ENCODE results near the gene KIAA1671.

Gene KIAA1671

GRCh38 chr22:25028841-25029141 lies 76.3 kb downstream of the KIAA1671 start:
- DNase-seq (ENCODE audit: low spot score) = no peak
- CTCF ChIA-PET = interaction anchor here (0.6 kb wide), 1 partner anchor 41 kb away, joined by 4 read pairs; no protein-coding TSS in a partner anchor
- TF ChIP-seq, protein P1, sequence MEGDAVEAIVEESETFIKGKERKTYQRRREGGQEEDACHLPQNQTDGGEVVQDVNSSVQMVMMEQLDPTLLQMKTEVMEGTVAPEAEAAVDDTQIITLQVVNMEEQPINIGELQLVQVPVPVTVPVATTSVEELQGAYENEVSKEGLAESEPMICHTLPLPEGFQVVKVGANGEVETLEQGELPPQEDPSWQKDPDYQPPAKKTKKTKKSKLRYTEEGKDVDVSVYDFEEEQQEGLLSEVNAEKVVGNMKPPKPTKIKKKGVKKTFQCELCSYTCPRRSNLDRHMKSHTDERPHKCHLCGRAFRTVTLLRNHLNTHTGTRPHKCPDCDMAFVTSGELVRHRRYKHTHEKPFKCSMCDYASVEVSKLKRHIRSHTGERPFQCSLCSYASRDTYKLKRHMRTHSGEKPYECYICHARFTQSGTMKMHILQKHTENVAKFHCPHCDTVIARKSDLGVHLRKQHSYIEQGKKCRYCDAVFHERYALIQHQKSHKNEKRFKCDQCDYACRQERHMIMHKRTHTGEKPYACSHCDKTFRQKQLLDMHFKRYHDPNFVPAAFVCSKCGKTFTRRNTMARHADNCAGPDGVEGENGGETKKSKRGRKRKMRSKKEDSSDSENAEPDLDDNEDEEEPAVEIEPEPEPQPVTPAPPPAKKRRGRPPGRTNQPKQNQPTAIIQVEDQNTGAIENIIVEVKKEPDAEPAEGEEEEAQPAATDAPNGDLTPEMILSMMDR (conservative IDR thresholded peaks at IDR 0.05; ENCODE audit: low read depth) = no peak
- peak overlapping the region; percentile 90 for H3K27ac ChIP-seq
- POLR2A ChIA-PET (ENCODE audit: low non-redundant PET) = no interaction called here

DNA sequence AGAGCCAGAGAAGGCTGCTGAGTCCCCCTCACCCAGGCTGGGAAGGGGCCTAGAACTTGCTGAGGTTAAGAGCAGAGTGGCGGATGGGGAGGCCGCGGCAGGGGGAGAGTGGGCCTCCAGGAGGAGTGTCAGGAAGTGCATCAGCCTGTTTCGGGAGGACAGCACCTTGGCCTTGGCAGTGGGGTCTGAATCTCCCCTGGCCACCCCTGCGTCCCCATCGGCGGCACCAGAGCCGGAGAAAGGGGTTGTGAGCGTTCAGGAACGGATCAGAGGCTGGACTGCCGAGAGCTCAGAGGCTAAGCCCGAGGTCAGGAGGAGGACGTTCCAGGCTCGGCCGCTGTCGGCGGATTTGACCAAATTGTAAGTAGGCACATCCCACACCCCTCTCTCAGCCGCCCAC lies 76.7 kb downstream of the KIAA1671 start:
- TF ChIP-seq, protein P1 (conservative IDR thresholded peaks at IDR 0.05; ENCODE audit: low read depth) = no peak
- peak overlapping the region; percentile 90 for H3K27ac ChIP-seq
- DNase-seq (ENCODE audit: low spot score) = no peak
- ChIA-PET CTCF (interaction anchor here (0.6 kb wide), 1 partner anchor 41 kb away, joined by 4 read pairs; no protein-coding TSS in a partner anchor), POLR2A (ENCODE audit: low non-redundant PET) (interaction anchor here (0.6 kb wide), 1 partner anchor 693 kb away, joined by 3 read pairs; no protein-coding TSS in a partner anchor)

DNA sequence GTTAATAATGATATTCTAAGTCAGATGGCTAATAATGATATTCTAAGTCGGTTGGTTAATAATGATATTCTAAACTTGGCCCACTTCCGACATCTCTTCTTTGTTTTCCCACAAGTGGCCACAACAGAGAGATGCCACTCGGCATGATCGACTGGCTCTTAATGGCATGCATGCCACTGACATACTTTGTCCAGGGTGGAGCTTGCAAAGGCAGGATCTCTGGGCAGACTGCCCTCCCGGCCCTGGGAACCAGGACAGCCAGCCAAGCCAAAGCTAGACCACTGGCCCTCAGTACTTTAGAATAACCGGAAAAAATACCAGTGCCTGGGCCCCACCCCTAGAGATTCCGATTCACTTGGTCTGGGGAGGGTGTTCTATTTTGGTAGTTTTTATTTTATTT lies 78.1 kb downstream of the KIAA1671 start:
- CTCF ChIA-PET = no interaction called here
- TF ChIP-seq, protein P1 (conservative IDR thresholded peaks at IDR 0.05; ENCODE audit: low read depth) = no peak
- POLR2A ChIA-PET (ENCODE audit: low non-redundant PET) = no interaction called here
- DNase-seq (ENCODE audit: low spot score) = no peak
- peak overlapping the region; percentile 56 for H3K27ac ChIP-seq

DNA sequence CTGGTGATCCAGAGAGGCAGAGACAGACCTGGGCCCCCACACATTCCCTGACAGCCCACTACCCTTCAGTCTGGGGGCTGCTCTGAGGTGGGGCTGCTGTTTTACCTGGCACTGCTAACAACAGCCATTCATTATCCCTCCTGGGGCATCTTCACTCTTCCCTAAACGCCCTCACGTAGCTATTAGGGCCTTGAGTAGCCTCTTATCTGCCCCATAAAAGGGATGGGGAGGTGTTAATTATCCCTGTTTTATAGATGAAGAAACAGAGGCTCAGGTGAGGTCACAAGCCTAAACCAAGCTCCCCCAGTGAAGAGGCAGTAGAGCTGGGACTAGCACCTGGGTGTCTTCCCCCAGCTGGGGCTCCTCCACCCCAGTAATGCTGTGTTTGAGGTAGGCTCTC lies 79.5 kb downstream of the KIAA1671 start:
- TF ChIP-seq, protein P1 (conservative IDR thresholded peaks at IDR 0.05; ENCODE audit: low read depth) = no peak
- ChIA-PET POLR2A (ENCODE audit: low non-redundant PET) (interaction anchor here (0.6 kb wide), 1 partner anchor 477 kb away, joined by 4 read pairs; no protein-coding TSS in a partner anchor), CTCF (interaction anchor here (0.6 kb wide), 2 partner anchors 10 to 91 kb away, joined by 4 to 7 read pairs; no protein-coding TSS in a partner anchor)
- peak overlapping the region; percentile 56 for H3K27ac ChIP-seq
- no peak for DNase-seq (ENCODE audit: low spot score)

- ChIA-PET CTCF (interaction anchor here (0.9 kb wide), 1 partner anchor 13 kb away, joined by 4 read pairs; no protein-coding TSS in a partner anchor), POLR2A (ENCODE audit: low non-redundant PET) (no interaction called here)
- H3K27ac ChIP-seq = peak overlapping the region; percentile 26; the same call in 1 of the 2 replicates
- TF ChIP-seq, protein P1 (conservative IDR thresholded peaks at IDR 0.05; ENCODE audit: low read depth) = no peak
- no peak for DNase-seq (ENCODE audit: low spot score)
Measured at GRCh38 chr22:25035715-25036114, 83.2 kb downstream of the KIAA1671 start.

- H3K27ac ChIP-seq = no peak overlapping the region
- POLR2A ChIA-PET (ENCODE audit: low non-redundant PET) = no interaction called here
- CTCF ChIA-PET = interaction anchor here (0.5 kb wide), 1 partner anchor 461 kb away, joined by 4 read pairs; no protein-coding TSS in a partner anchor
- TF ChIP-seq, protein P1 (conservative IDR thresholded peaks at IDR 0.05; ENCODE audit: low read depth) = no peak
- DNase-seq (ENCODE audit: low spot score) = no peak
Measured at GRCh38 chr22:25038239-25038638, 85.7 kb downstream of the KIAA1671 start.
